ENCODE results near the gene ACSF2. TPM values are rescaled to one million over a fixed set of nuclear protein-coding genes. Genes with fewer than 3 reads are reported as not detected.

ACSF2 gene
- total and polyA plus RNA-seq, 2 of the 13 experiments (the other 11 are each of a cell fraction or from before 2014, with no cell fraction given): 87.3 to 109 TPM

GRCh38 chr17:50423553-50424159 is 2.4 kb upstream of the ACSF2 start (continued):
- TF ChIP-seq, protein P1, sequence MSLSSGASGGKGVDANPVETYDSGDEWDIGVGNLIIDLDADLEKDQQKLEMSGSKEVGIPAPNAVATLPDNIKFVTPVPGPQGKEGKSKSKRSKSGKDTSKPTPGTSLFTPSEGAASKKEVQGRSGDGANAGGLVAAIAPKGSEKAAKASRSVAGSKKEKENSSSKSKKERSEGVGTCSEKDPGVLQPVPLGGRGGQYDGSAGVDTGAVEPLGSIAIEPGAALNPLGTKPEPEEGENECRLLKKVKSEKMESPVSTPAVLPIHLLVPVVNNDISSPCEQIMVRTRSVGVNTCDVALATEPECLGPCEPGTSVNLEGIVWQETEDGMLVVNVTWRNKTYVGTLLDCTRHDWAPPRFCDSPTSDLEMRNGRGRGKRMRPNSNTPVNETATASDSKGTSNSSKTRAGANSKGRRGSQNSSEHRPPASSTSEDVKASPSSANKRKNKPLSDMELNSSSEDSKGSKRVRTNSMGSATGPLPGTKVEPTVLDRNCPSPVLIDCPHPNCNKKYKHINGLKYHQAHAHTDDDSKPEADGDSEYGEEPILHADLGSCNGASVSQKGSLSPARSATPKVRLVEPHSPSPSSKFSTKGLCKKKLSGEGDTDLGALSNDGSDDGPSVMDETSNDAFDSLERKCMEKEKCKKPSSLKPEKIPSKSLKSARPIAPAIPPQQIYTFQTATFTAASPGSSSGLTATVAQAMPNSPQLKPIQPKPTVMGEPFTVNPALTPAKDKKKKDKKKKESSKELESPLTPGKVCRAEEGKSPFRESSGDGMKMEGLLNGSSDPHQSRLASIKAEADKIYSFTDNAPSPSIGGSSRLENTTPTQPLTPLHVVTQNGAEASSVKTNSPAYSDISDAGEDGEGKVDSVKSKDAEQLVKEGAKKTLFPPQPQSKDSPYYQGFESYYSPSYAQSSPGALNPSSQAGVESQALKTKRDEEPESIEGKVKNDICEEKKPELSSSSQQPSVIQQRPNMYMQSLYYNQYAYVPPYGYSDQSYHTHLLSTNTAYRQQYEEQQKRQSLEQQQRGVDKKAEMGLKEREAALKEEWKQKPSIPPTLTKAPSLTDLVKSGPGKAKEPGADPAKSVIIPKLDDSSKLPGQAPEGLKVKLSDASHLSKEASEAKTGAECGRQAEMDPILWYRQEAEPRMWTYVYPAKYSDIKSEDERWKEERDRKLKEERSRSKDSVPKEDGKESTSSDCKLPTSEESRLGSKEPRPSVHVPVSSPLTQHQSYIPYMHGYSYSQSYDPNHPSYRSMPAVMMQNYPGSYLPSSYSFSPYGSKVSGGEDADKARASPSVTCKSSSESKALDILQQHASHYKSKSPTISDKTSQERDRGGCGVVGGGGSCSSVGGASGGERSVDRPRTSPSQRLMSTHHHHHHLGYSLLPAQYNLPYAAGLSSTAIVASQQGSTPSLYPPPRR (CRISPR knock-in tag; IDR thresholded peaks at IDR 0.05; ENCODE audit: borderline replicate concordance): peak; percentile 79; the same call in 1 of the 2 replicates
- TF ChIP-seq ZKSCAN8 (CRISPR knock-in tag; IDR thresholded peaks at IDR 0.05; ENCODE audit: borderline replicate concordance) (peak; percentile 68; the same call in 1 of the 2 replicates), CEBPZ (IDR thresholded peaks at IDR 0.05; ENCODE audit: low read length) (no peak), CREB3 (CRISPR knock-in tag; IDR thresholded peaks at IDR 0.05) (no peak), SMYD3 (CRISPR knock-in tag; IDR thresholded peaks at IDR 0.05) (peak; percentile 80; the same call in 1 of the 2 replicates), POLR2AphosphoS5 (IDR thresholded peaks at IDR 0.05; ENCODE audit: low read depth, low read length) (no peak), ETV5 (CRISPR knock-in tag; IDR thresholded peaks at IDR 0.05; ENCODE audit: borderline replicate concordance) (peak; percentile 29; the same call in 1 of the 2 replicates), NFIC (IDR thresholded peaks at IDR 0.05; ENCODE audit: low read length) (peak; percentile 72; the same call in 1 of the 2 replicates), ZNF138 (CRISPR knock-in tag; IDR thresholded peaks at IDR 0.05; ENCODE audit: low read depth) (no peak), SP140L (CRISPR knock-in tag; IDR thresholded peaks at IDR 0.05; ENCODE audit: borderline replicate concordance) (peak; percentile 72; the same call in 1 of the 2 replicates), RFX5 (IDR thresholded peaks at IDR 0.05; ENCODE audit: low read depth, low read length) (no peak), ONECUT2 (CRISPR knock-in tag; IDR thresholded peaks at IDR 0.05) (peak; percentile 100), BORCS8-MEF2B (CRISPR knock-in tag; IDR thresholded peaks at IDR 0.05) (no peak), ZNF430 (CRISPR knock-in tag; IDR thresholded peaks at IDR 0.05) (no peak), CREM (IDR thresholded peaks at IDR 0.05) (peak; percentile 73; the same call in 1 of the 2 replicates), CREM (CRISPR knock-in tag; IDR thresholded peaks at IDR 0.05) (no peak), ZNF691 (CRISPR knock-in tag; IDR thresholded peaks at IDR 0.05; ENCODE audit: borderline replicate concordance, low read depth) (no peak)
- TF ChIP-seq, protein P2, sequence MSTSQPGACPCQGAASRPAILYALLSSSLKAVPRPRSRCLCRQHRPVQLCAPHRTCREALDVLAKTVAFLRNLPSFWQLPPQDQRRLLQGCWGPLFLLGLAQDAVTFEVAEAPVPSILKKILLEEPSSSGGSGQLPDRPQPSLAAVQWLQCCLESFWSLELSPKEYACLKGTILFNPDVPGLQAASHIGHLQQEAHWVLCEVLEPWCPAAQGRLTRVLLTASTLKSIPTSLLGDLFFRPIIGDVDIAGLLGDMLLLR (CRISPR knock-in tag; IDR thresholded peaks at IDR 0.05): no peak

Measured in HepG2 (cell line).